ENCODE results near the gene PSD.

The PSD gene

GRCh38 chr10:102435529-102436233 is 17.1 kb upstream of the PSD start:
- Histone ChIP-seq H3K36me3 (ENCODE audit: control insufficient read depth, insufficient read depth, low read length) (no peaks in the 10 kb centered on the region), H3K4me1 (ENCODE audit: control insufficient read depth, insufficient read depth, low read length) (peaks cover 7% of the 10 kb centered on the region), H3K9ac (ENCODE audit: low read length) (no peak overlapping the region), H3K4me3 (ENCODE audit: low read length) (peak overlapping the region; percentile 36), H3K27ac (ENCODE audit: low read depth, low read length) (no peak overlapping the region), H3K27me3 (ENCODE audit: control insufficient read depth, insufficient read depth, low read length) (no peaks in the 10 kb centered on the region)

GRCh38 chr10:102435133-102435497 is 16.5 kb upstream of the PSD start:
- Histone ChIP-seq H3K4me3 (ENCODE audit: low read length) (peak overlapping the region; percentile 29), H3K27ac (ENCODE audit: low read depth, low read length) (no peak overlapping the region), H3K36me3 (ENCODE audit: control insufficient read depth, insufficient read depth, low read length) (no peaks in the 10 kb centered on the region), H3K4me1 (ENCODE audit: control insufficient read depth, insufficient read depth, low read length) (peaks cover 7% of the 10 kb centered on the region), H3K9ac (ENCODE audit: low read length) (no peak overlapping the region), H3K27me3 (ENCODE audit: control insufficient read depth, insufficient read depth, low read length) (no peaks in the 10 kb centered on the region)

- no peak overlapping the region for H3K27ac ChIP-seq (ENCODE audit: low read depth, low read length)
- H3K4me1 ChIP-seq (ENCODE audit: control insufficient read depth, insufficient read depth, low read length), result peaks cover 7% of the 10 kb centered on the region
- no peaks in the 10 kb centered on the region for H3K27me3 ChIP-seq (ENCODE audit: control insufficient read depth, insufficient read depth, low read length)
- H3K9ac ChIP-seq (ENCODE audit: low read length), result no peak overlapping the region
- H3K36me3 ChIP-seq (ENCODE audit: control insufficient read depth, insufficient read depth, low read length), result no peaks in the 10 kb centered on the region
- no peak overlapping the region for H3K4me3 ChIP-seq (ENCODE audit: low read length)
These were observed 16.0 kb upstream of the PSD start for GRCh38 chr10:102434394-102435132.

- H3K4me1 ChIP-seq (ENCODE audit: control insufficient read depth, insufficient read depth, low read length), result peaks cover 7% of the 10 kb centered on the region
- H3K27ac ChIP-seq (ENCODE audit: low read depth, low read length), result no peak overlapping the region
- no peaks in the 10 kb centered on the region for H3K36me3 ChIP-seq (ENCODE audit: control insufficient read depth, insufficient read depth, low read length)
- no peaks in the 10 kb centered on the region for H3K27me3 ChIP-seq (ENCODE audit: control insufficient read depth, insufficient read depth, low read length)
- peak overlapping the region; percentile 2 for H3K4me3 ChIP-seq (ENCODE audit: low read length)
- no peak overlapping the region for H3K9ac ChIP-seq (ENCODE audit: low read length)
These were observed 15.0 kb upstream of the PSD start for GRCh38 chr10:102433619-102434046.

- peak within 1 kb of the TSS; percentile 96 for H3K9ac ChIP-seq (ENCODE audit: low read length)
- peaks cover 7% of the 10 kb centered on the region for H3K4me1 ChIP-seq (ENCODE audit: control insufficient read depth, insufficient read depth, low read length)
- no peaks in the 10 kb centered on the region for H3K27me3 ChIP-seq (ENCODE audit: control insufficient read depth, insufficient read depth, low read length)
These were observed 13.8 kb upstream of the PSD start, which contains the start of gene CUEDC2 for GRCh38 chr10:102432162-102432950. CUEDC2 (minus strand) TSS chr10:102432574; CDS start chr10:102425188, 7,386 bp downstream.

GRCh38 chr10:102431452-102432124 is 13.0 kb upstream of the PSD start:
- H3K9ac ChIP-seq (ENCODE audit: low read length), result peak overlapping the region; percentile 96
- no peaks in the 10 kb centered on the region for H3K36me3 ChIP-seq (ENCODE audit: control insufficient read depth, insufficient read depth, low read length)
- H3K4me3 ChIP-seq (ENCODE audit: low read length), result peak overlapping the region; percentile 98
- peaks cover 7% of the 10 kb centered on the region for H3K4me1 ChIP-seq (ENCODE audit: control insufficient read depth, insufficient read depth, low read length)
- no peaks in the 10 kb centered on the region for H3K27me3 ChIP-seq (ENCODE audit: control insufficient read depth, insufficient read depth, low read length)
- peak overlapping the region; percentile 81 for H3K27ac ChIP-seq (ENCODE audit: low read depth, low read length)

More at GRCh38 chr10:102432162-102432950, 13.8 kb upstream of the PSD start, which contains the start of gene CUEDC2:
- Histone ChIP-seq H3K36me3 (ENCODE audit: control insufficient read depth, insufficient read depth, low read length) (no peaks in the 10 kb centered on the region), H3K27ac (ENCODE audit: low read depth, low read length) (peak within 1 kb of the TSS; percentile 81), H3K4me3 (ENCODE audit: low read length) (peak within 1 kb of the TSS; percentile 98)

GRCh38 chr10:102429468-102429867 is 10.9 kb upstream of the PSD start:
- no peak overlapping the region for H3K27ac ChIP-seq (ENCODE audit: low read depth, low read length)
- no peak overlapping the region for H3K4me3 ChIP-seq (ENCODE audit: low read length)
- H3K36me3 ChIP-seq (ENCODE audit: control insufficient read depth, insufficient read depth, low read length), result no peaks in the 10 kb centered on the region
- H3K27me3 ChIP-seq (ENCODE audit: control insufficient read depth, insufficient read depth, low read length), result no peaks in the 10 kb centered on the region
- H3K9ac ChIP-seq (ENCODE audit: low read length), result no peak overlapping the region
- H3K4me1 ChIP-seq (ENCODE audit: control insufficient read depth, insufficient read depth, low read length), result peaks cover 7% of the 10 kb centered on the region

- H3K27ac ChIP-seq (ENCODE audit: low read depth, low read length), result no peak overlapping the region
- no peak overlapping the region for H3K9ac ChIP-seq (ENCODE audit: low read length)
These were observed 8.3 kb upstream of the PSD start for GRCh38 chr10:102426803-102427287.

GRCh38 chr10:102425444-102425843 is 6.9 kb upstream of the PSD start:
- H3K9ac ChIP-seq (ENCODE audit: low read length), result no peak overlapping the region
- peaks cover 11% of the 10 kb centered on the region for H3K4me1 ChIP-seq (ENCODE audit: control insufficient read depth, insufficient read depth, low read length)
- no peak overlapping the region for H3K4me3 ChIP-seq (ENCODE audit: low read length)
- H3K36me3 ChIP-seq (ENCODE audit: control insufficient read depth, insufficient read depth, low read length), result peaks cover 6% of the 10 kb centered on the region
- H3K27ac ChIP-seq (ENCODE audit: low read depth, low read length), result no peak overlapping the region
- no peaks in the 10 kb centered on the region for H3K27me3 ChIP-seq (ENCODE audit: control insufficient read depth, insufficient read depth, low read length)

More at GRCh38 chr10:102426803-102427287, 8.3 kb upstream of the PSD start:
- no peak overlapping the region for H3K4me3 ChIP-seq (ENCODE audit: low read length)
- H3K27me3 ChIP-seq (ENCODE audit: control insufficient read depth, insufficient read depth, low read length), result no peaks in the 10 kb centered on the region
- peaks cover 17% of the 10 kb centered on the region for H3K4me1 ChIP-seq (ENCODE audit: control insufficient read depth, insufficient read depth, low read length)
- peaks cover 6% of the 10 kb centered on the region for H3K36me3 ChIP-seq (ENCODE audit: control insufficient read depth, insufficient read depth, low read length)

- peaks cover 6% of the 10 kb centered on the region for H3K36me3 ChIP-seq (ENCODE audit: control insufficient read depth, insufficient read depth, low read length)
- H3K9ac ChIP-seq (ENCODE audit: low read length), result no peak overlapping the region
- H3K27ac ChIP-seq (ENCODE audit: low read depth, low read length), result no peak overlapping the region
- peaks cover 15% of the 10 kb centered on the region for H3K4me1 ChIP-seq (ENCODE audit: control insufficient read depth, insufficient read depth, low read length)
- no peaks in the 10 kb centered on the region for H3K27me3 ChIP-seq (ENCODE audit: control insufficient read depth, insufficient read depth, low read length)
- no peak overlapping the region for H3K4me3 ChIP-seq (ENCODE audit: low read length)
These were observed 6.3 kb upstream of the PSD start for GRCh38 chr10:102424916-102425315.

- H3K27me3 ChIP-seq (ENCODE audit: control insufficient read depth, insufficient read depth, low read length), result no peaks in the 10 kb centered on the region
- peaks cover 6% of the 10 kb centered on the region for H3K36me3 ChIP-seq (ENCODE audit: control insufficient read depth, insufficient read depth, low read length)
- no peak overlapping the region for H3K9ac ChIP-seq (ENCODE audit: low read length)
- peaks cover 19% of the 10 kb centered on the region for H3K4me1 ChIP-seq (ENCODE audit: control insufficient read depth, insufficient read depth, low read length)
- no peak overlapping the region for H3K27ac ChIP-seq (ENCODE audit: low read depth, low read length)
- no peak overlapping the region for H3K4me3 ChIP-seq (ENCODE audit: low read length)
These were observed 5.6 kb upstream of the PSD start for GRCh38 chr10:102424145-102424544.
